HEK293T (cell line): Measurements from ENCODE around the gene LRTM1.

Experiments used
- CTCF ChIA-PET: fragments of 350-600 bp; formaldehyde crosslinking; extraction: SDS; loops from one replicate; lab custom pipeline; 2021; ENCODE audit warnings: antibody characterized with exemption, inconsistent platforms; lab: Yijun Ruan, JAX
- POLR2A ChIA-PET: fragments of 350-600 bp; formaldehyde crosslinking; extraction: SDS; loops from one replicate; lab custom pipeline; 2020; ENCODE audit warnings: antibody characterized with exemption, inconsistent platforms; lab: Yijun Ruan, JAX
- DNase-seq: peaks from one replicate; pipeline ENCODE4 v3.0.0; 2012; ENCODE audit warnings: mixed read lengths; ENCODE audit errors: extremely low spot score
- ARNT ChIP-seq: fragments of 450-650 bp; IDR thresholded peaks from 2 replicates; pipeline ENCODE4 v1.6.1; 2017; ENCODE audit warnings: mild to moderate bottlenecking
- BHLHE40 ChIP-seq: fragments of 450-650 bp; IDR thresholded peaks from 2 replicates; pipeline ENCODE4 v1.6.1; 2016; ENCODE audit warnings: mild to moderate bottlenecking, moderate library complexity, borderline replicate concordance
- CTBP1 ChIP-seq: fragments of 450-650 bp; IDR thresholded peaks from 2 replicates; pipeline ENCODE4 v1.6.1; 2016; ENCODE audit warnings: borderline replicate concordance
- ELF4 ChIP-seq: fragments of 450-650 bp; IDR thresholded peaks from 2 replicates; pipeline ENCODE4 v1.6.1; 2017; ENCODE audit warnings: antibody characterized with exemption
- FOXA1 ChIP-seq: fragments of 450-650 bp; IDR thresholded peaks from 2 replicates; pipeline ENCODE4 v1.6.1; 2016; ENCODE audit warnings: mild to moderate bottlenecking
- FOXK2 ChIP-seq: fragments of 450-650 bp; IDR thresholded peaks from 2 replicates; pipeline ENCODE4 v1.6.1; 2016; ENCODE audit warnings: mild to moderate bottlenecking
- FOXM1 ChIP-seq: fragments of 450-650 bp; IDR thresholded peaks from 2 replicates; pipeline ENCODE4 v1.6.1; 2017; ENCODE audit warnings: mild to moderate bottlenecking, borderline replicate concordance
- HDGF ChIP-seq: fragments of 450-650 bp; IDR thresholded peaks from 2 replicates; pipeline ENCODE4 v1.6.1; 2017; ENCODE audit warnings: antibody characterized with exemption, borderline replicate concordance
- L3MBTL2 ChIP-seq: fragments of 450-650 bp; conservative IDR thresholded peaks from 2 replicates; pipeline ENCODE4 v1.6.1; 2016; ENCODE audit warnings: mild to moderate bottlenecking
- LEF1 ChIP-seq: fragments of 450-650 bp; IDR thresholded peaks from 2 replicates; pipeline ENCODE4 v1.6.1; 2017; ENCODE audit warnings: mild to moderate bottlenecking, borderline replicate concordance
- NFRKB ChIP-seq: fragments of 450-650 bp; IDR thresholded peaks from 2 replicates; pipeline ENCODE4 v1.6.1; 2016; ENCODE audit warnings: mild to moderate bottlenecking, moderate library complexity
- SP1 ChIP-seq: fragments of 450-650 bp; IDR thresholded peaks from 2 replicates; pipeline ENCODE4 v1.6.1; 2017
- SUZ12 ChIP-seq: fragments of 450-650 bp; IDR thresholded peaks from 2 replicates; pipeline ENCODE4 v1.6.1; 2016; ENCODE audit warnings: mild to moderate bottlenecking
- TARDBP ChIP-seq: fragments of 450-650 bp; IDR thresholded peaks from 2 replicates; pipeline ENCODE4 v1.6.1; 2016
- ZNF384 ChIP-seq: fragments of 450-650 bp; IDR thresholded peaks from 2 replicates; pipeline ENCODE4 v1.6.1; 2016
- TF ChIP-seq, protein P1 (sequence below): fragments of 450-650 bp; IDR thresholded peaks from 2 replicates; pipeline ENCODE4 v1.6.1; 2016

LRTM1 gene

DNA sequence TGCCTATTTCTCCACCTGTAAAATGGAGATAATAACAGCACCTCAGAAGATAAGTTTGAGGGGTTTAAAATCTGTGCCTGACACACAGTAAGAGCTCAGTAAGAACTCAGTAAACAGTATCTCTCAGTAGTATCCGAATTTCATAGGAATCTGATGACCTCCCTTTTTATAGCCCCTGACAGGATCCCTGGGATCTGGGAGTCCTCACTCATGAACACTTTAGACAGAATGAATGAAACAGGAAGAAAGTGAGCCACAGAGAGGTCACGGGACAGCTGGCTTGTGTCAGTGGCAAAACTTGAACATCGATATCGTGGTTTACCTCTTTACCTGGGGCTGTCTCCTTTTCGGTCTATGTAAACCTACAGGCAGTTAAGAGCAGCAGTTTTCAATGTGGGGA lies 51.2 kb downstream of the LRTM1 start:
- ChIA-PET POLR2A (no interaction called here), CTCF (interaction anchor here (0.5 to 0.8 kb wide), 2 partner anchors 84 to 745 kb away, joined by 3 read pairs; no protein-coding TSS in a partner anchor)
- DNase-seq = no peak
- no peak for TF ChIP-seq FOXM1
- TF ChIP-seq NFRKB = no peak

DNA sequence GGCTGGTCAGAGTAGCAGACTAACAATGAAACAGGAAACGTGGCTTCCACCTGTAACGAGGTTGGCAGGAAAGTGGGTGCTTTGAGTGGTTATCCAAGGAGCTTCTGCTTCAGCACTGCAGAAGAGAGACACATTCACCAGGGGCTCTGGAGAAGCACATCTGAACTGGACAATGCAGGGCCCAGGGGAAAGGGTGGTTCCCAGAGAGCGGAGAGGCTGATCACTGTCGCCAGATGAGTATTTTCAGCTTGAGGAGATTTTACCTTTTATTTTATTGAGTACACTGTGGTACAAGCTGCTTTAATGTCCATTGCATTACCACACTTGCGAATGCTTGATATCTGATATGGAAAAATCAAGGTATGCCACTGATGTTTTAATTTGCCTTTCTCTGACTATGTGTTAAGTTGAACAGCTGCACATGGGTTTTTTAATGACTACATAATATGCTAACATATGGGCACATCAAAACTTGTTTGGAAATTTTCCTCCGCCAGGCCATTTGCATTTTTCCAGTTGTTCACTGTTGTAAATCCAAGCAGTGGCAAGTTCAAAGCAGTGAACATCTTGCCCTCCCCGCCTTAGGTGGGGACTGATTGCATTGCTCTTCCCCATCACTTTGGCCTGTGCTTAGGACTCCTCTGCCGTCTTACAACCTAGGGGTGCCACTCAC lies 52.1 kb downstream of the LRTM1 start:
- ChIA-PET CTCF (no interaction called here), POLR2A (no interaction called here)
- no peak for DNase-seq
- TF ChIP-seq SP1 (no peak), NFRKB (no peak), CTBP1 (no peak), FOXM1 (no peak), FOXA1 (no peak), SUZ12 (no peak), BHLHE40 (no peak), TARDBP (no peak), ZNF384 (no peak), ARNT (no peak), LEF1 (no peak), FOXK2 (no peak)
- TF ChIP-seq, protein P1, sequence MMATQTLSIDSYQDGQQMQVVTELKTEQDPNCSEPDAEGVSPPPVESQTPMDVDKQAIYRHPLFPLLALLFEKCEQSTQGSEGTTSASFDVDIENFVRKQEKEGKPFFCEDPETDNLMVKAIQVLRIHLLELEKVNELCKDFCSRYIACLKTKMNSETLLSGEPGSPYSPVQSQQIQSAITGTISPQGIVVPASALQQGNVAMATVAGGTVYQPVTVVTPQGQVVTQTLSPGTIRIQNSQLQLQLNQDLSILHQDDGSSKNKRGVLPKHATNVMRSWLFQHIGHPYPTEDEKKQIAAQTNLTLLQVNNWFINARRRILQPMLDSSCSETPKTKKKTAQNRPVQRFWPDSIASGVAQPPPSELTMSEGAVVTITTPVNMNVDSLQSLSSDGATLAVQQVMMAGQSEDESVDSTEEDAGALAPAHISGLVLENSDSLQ = no peak

DNA sequence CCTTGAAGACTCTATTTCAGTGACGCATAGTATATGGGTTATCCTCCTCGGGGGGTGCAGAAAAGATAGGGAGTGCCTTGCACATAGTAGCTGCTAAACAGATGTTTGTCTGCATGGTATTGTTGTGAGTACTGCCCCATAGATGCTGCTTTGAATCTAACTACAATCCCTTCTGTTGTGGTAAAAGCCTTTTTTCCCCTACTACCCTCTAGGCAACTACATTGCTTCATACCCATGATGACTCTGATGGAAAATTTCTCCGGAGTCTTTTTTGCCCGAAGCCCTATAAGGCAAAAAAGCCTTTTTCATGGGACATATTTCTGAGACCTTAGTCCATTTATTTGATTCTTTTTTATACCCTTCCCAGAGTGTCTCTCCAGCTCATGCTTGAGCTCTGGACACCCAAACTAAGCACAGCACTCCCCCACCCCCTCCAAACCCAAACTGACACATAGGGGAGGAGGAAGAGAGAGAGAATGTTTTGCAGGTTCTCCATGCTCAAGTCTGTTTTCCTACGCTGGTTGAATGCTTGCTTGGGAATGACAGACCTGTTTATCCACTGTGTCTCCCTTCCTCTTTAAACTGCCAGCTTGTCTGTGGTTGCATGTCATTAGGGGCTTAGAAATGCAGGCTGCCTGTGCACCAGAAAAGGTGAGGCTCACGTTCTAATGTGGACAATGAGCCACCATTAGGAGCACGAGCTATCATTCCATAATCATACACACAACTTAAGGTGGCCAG lies 52.9 kb downstream of the LRTM1 start:
- ChIA-PET POLR2A (no interaction called here), CTCF (no interaction called here)
- no peak for DNase-seq
- TF ChIP-seq FOXM1 (no peak), BHLHE40 (no peak)

DNA sequence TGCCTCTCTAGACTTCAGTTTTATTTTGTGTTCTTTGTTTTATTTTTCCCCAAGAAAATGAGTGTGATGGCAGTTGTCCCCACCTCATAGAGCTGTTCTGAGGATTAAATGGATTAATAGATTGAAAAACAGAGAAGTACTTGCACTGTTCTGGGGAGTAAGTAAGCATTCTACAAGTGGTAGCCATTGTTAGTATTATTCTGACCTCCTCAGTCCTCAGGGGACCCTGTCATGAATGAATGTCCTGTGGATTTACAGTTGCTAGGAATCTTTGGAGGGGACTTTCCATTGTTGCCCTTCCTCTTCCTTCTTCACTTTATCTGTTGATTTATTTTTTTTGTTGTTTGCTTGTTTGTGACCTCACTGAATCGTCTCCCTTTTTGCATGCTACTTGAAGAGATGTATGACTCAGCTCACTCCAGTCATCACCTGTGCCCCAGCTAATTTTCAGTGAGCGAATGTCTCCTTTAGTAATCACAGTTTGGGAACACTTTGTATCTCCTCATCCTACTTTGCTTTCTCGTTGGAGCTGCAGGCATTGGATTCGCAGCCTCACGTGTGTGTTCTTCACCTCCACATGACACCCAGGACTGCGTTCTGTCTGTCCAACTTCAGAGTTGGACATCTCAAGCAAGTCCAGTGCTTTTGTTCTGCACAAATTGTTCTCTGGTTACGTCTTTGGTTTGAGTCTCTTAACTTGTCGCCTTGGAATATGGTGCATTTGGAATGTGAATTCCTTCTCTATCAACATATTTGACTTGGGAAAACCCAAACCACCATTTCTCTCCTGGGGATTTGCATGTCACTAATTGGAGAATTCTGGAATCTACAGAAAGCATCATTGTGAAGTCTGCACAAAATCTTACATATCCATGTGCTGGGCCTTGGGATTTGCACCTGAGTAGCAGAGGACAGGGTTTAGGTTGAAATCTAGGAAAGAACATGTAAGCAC lies 54.5 kb downstream of the LRTM1 start:
- POLR2A ChIA-PET = no interaction called here
- TF ChIP-seq ZNF384 (no peak), HDGF (no peak), ELF4 (no peak)
- TF ChIP-seq, protein P1 = no peak
- CTCF ChIA-PET = no interaction called here
- DNase-seq = no peak

DNA sequence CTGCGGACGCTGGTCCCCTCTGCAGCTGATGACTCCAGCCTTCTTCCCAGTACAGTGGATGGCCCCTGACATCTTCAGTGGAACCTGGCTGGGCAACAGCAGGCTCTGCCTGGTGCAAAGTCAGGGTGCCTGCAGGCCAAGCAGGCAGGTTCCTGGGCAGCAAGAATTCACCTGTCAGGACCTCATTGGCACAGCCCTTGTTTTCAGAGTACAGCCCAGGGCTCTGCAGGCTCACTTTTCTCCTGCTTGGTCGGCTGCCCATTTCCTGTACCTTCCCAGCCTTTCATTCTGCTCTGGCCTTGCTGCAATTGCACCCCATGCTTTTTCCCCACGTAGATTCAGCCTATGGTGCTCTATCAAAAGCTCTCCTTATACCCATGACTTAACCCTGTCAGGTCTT lies 56.0 kb downstream of the LRTM1 start:
- TF ChIP-seq ELF4 = no peak
- TF ChIP-seq LEF1 = no peak
- TF ChIP-seq ARNT = no peak
- TF ChIP-seq ZNF384 = no peak
- TF ChIP-seq SP1 = no peak
- no peak for TF ChIP-seq FOXA1
- ChIA-PET CTCF (no interaction called here), POLR2A (no interaction called here)
- no peak for DNase-seq

DNA sequence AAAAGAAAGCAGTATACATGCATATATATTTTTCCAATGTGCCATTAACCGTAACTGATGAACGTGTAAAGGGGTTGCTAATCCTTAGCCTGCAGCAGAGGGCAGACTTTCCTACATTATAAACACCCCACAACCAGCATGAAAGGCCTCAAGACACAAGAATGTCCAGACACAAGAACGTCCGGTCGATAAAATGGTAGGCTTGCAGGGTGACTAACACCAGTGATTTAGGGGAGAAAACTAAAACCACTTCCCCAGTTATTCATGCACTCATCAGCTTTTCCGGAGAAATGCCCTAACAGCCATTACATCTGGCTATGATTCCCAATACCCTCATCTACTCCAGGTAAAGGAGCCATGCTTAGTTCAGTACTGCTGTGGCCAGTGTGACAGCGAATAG lies 57.4 kb downstream of the LRTM1 start:
- POLR2A ChIA-PET = no interaction called here
- TF ChIP-seq CTBP1 (no peak), ELF4 (no peak), ARNT (no peak), FOXM1 (no peak), LEF1 (no peak), SP1 (no peak), TARDBP (no peak), SUZ12 (no peak), NFRKB (no peak), L3MBTL2 (no peak)
- CTCF ChIA-PET = interaction anchor here (0.6 kb wide), 1 partner anchor 575 kb away, joined by 3 read pairs; no protein-coding TSS in a partner anchor
- DNase-seq = peak; percentile 45
